ENCODE measurements around the gene CXorf65. TPM values are rescaled to one million over a fixed set of nuclear protein-coding genes. Genes with fewer than 3 reads are reported as not detected.

Gene CXorf65
- total RNA-seq, 1 experiment from 2014 or later: not detected

DNA sequence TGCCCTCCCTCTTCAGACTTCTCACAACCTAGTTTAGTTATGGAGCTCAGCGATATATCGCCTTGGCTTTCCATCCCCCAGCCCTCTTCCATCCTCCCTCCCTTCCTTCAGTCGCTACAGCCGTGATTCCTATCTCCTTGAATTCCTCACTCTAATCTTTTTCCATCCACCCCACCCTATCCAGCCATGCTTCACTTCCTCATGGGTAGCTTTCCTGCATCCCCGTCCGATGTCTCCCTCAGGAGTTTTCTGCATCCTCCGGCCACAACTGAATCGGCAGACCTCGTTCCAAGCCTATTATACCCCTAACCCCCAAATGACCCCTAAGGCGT, 38.9 kb downstream of the CXorf65 start:
- DNase-seq (ENCODE audit: low read depth): no peak

DNA sequence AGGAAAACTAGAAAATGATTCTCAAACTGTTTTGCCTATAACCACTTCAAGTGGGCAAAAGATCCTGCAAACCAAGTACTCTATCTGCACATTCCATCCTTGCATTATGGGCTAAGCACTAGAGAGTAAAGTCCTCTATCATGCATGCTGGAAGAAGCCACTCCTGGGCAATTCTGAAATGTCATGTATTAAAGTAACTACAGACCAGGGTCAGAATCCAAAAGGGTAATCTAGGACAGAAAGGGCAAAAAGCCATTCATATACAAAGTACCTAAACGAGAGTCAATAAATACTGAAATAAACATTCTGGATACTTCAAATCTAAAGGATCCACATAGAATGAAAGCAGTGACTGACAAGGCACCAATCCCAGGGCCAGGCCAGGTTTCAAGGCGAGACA, 39.5 kb downstream of the CXorf65 start:
- no peak for DNase-seq (ENCODE audit: low read depth)

GRCh38 chrX:71060127-71060526, 46.4 kb downstream of the CXorf65 start:
- no peak for DNase-seq (ENCODE audit: low read depth)

GRCh38 chrX:71057848-71058530, 48.6 kb downstream of the CXorf65 start:
- no peak for DNase-seq (ENCODE audit: low read depth)

DNA sequence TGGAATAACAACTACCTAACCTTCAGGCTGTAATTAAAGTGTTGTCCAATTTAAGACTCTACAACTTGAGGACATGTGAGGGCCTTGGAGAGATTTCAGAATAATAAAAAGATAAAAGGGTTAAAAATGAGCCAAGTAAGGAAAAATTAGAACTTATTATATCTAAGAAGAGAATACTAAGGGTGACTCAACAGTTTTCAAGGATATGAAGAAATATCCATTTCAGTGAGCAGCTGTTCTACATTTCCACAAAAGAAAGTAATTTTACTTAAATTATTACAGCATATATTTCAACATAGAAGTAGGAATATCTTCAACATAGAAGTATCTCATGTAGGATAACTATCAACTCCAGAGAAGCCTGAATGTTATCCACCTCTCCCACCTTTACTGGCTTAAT, 49.7 kb downstream of the CXorf65 start:
- DNase-seq (ENCODE audit: low read depth): peak; percentile 63

Other genes starting within 250 kb of the CXorf65 start
- gene TEX11, start 198.0 kb downstream of the CXorf65 start, total RNA-seq (2014; rRNA removed): not detected in 2 replicates
- gene SLC7A3, start 175.6 kb downstream of the CXorf65 start, total RNA-seq (2014; rRNA removed): 0.11 TPM in 1 of 2 replicates, not detected in the other
- 72.2 and 88.6 TPM in 2 replicates for gene SNX12, start 38.4 kb downstream of the CXorf65 start, total RNA-seq (2014; rRNA removed)
- 0.77 and 2.2 TPM in 2 replicates for gene FOXO4, start 10.9 kb downstream of the CXorf65 start, total RNA-seq (2014; rRNA removed)
- gene IL2RG, start 4.8 kb upstream of the CXorf65 start, total RNA-seq (2014; rRNA removed): not detected in 2 replicates
- gene MED12, start 11.9 kb upstream of the CXorf65 start, total RNA-seq (2014; rRNA removed): 14.2 and 21.3 TPM in 2 replicates
- 0.06 and 0.23 TPM in 2 replicates for gene NLGN3, start 38.1 kb upstream of the CXorf65 start, total RNA-seq (2014; rRNA removed)
- not detected in 2 replicates for gene GJB1, start 116.5 kb upstream of the CXorf65 start, total RNA-seq (2014; rRNA removed)
- 20.8 and 21.9 TPM in 2 replicates for gene ZMYM3, start 147.4 kb upstream of the CXorf65 start, total RNA-seq (2014; rRNA removed)
- gene NONO, start 176.9 kb upstream of the CXorf65 start, total RNA-seq (2014; rRNA removed): 393 and 463 TPM in 2 replicates
- 1.6 and 1.9 TPM in 2 replicates for gene ITGB1BP2, start 195.0 kb upstream of the CXorf65 start, total RNA-seq (2014; rRNA removed)

Data from LHCN-M2 (cell line).